Activated CD8-positive, alpha-beta memory T cell treated with anti-CD3 and anti-CD28 coated beads for 36 hours (primary cell): ENCODE results near the gene SPNS2. TPM values are rescaled to one million over a fixed set of nuclear protein-coding genes. Genes with fewer than 3 reads are reported as not detected.

Source experiments
- CTCF ChIA-PET: fragments of 350-600 bp; sonication (Branson Sonifier 250); formaldehyde crosslinking; loops from one replicate; lab custom pipeline; 2021; ENCODE audit warnings: antibody characterized with exemption; lab: Charles Lee
- POLR2A ChIA-PET: fragments of 350-600 bp; sonication (Branson Sonifier 250); formaldehyde crosslinking; loops from one replicate; lab custom pipeline; 2021; ENCODE audit warnings: antibody characterized with exemption; lab: Charles Lee
- total RNA-seq, 2 experiments: library from RNA; stranded (reverse); gene quantifications; one replicate each; pipeline ENCODE4 v1.2.3, GENCODE V29; 2021

Gene SPNS2
- total RNA-seq, 2 experiments from 2014 or later, result 0.42 to 0.61 TPM

GRCh38 chr17:4551796-4552525, 53.3 kb downstream of the SPNS2 start:
- ChIA-PET POLR2A (interaction anchor here (0.6 kb wide), 2 partner anchors 10 to 504 kb away, joined by 3 to 4 read pairs; no protein-coding TSS in a partner anchor), CTCF (interaction anchor here (0.6 to 1.3 kb wide), 3 partner anchors 10 to 131 kb away, joined by 3 read pairs; no protein-coding TSS in a partner anchor)

GRCh38 chr17:4553669-4554068, 55.0 kb downstream of the SPNS2 start:
- ChIA-PET POLR2A (no interaction called here), CTCF (interaction anchor here (1.2 kb wide), 1 partner anchor 42 kb away, joined by 3 read pairs; no protein-coding TSS in a partner anchor)

- ChIA-PET CTCF (interaction anchor here (1.2 to 2.3 kb wide), 2 partner anchors 12 to 43 kb away, joined by 3 to 7 read pairs; no protein-coding TSS in a partner anchor), POLR2A (interaction anchor here (0.6 kb wide), 1 partner anchor 19 kb away, joined by 3 read pairs; no protein-coding TSS in a partner anchor)
Measured at GRCh38 chr17:4554441-4554996, 55.8 kb downstream of the SPNS2 start.

GRCh38 chr17:4554997-4555799, 56.5 kb downstream of the SPNS2 start, which contains the start of gene MYBBP1A:
MYBBP1A (minus strand) TSS chr17:4555384; CDS start chr17:4555324, 60 bp downstream.
- ChIA-PET POLR2A (interaction anchor here (0.6 kb wide), 1 partner anchor 19 kb away, joined by 3 read pairs; no protein-coding TSS in a partner anchor), CTCF (interaction anchor here (1.1 to 2.3 kb wide), 3 partner anchors 12 to 73 kb away, joined by 3 to 7 read pairs (median 3); partner anchors contain the start of gene SMTNL2)

- ChIA-PET POLR2A (interaction anchor here (0.6 kb wide), 1 partner anchor 389 kb away, joined by 3 read pairs; no protein-coding TSS in a partner anchor), CTCF (interaction anchor here (0.6 to 2.3 kb wide), 5 partner anchors 11 to 81 kb away, joined by 3 to 7 read pairs (median 3); partner anchors contain the start of gene SMTNL2)
Measured at GRCh38 chr17:4555873-4556759, 57.4 kb downstream of the SPNS2 start.

- ChIA-PET POLR2A (interaction anchor here (0.6 kb wide), 2 partner anchors 63 to 388 kb away, joined by 3 to 5 read pairs; no protein-coding TSS in a partner anchor), CTCF (interaction anchor here (0.7 to 0.8 kb wide), 3 partner anchors 10 to 1522 kb away, joined by 3 to 4 read pairs (median 3); no protein-coding TSS in a partner anchor)
Measured at GRCh38 chr17:4556996-4557395, 58.3 kb downstream of the SPNS2 start.

- CTCF ChIA-PET, result interaction anchor here (0.8 kb wide), 1 partner anchor 9 kb away, joined by 3 read pairs; no protein-coding TSS in a partner anchor
Measured at GRCh38 chr17:4557626-4558346, 59.1 kb downstream of the SPNS2 start.

GRCh38 chr17:4558347-4558971, 59.8 kb downstream of the SPNS2 start:
- POLR2A ChIA-PET, result no interaction called here
- CTCF ChIA-PET, result no interaction called here

More at GRCh38 chr17:4557626-4558346, 59.1 kb downstream of the SPNS2 start:
- POLR2A ChIA-PET, result interaction anchor here (0.6 kb wide), 1 partner anchor 62 kb away, joined by 5 read pairs; no protein-coding TSS in a partner anchor

- ChIA-PET CTCF (interaction anchor here (0.6 kb wide), 1 partner anchor 137 kb away, joined by 4 read pairs; no protein-coding TSS in a partner anchor), POLR2A (no interaction called here)
Measured at GRCh38 chr17:4559139-4559791, 60.6 kb downstream of the SPNS2 start.

GRCh38 chr17:4559966-4560365, 61.3 kb downstream of the SPNS2 start:
- ChIA-PET POLR2A (no interaction called here), CTCF (no interaction called here)

- POLR2A ChIA-PET, result interaction anchor here (0.6 kb wide), 1 partner anchor 436 kb away, joined by 4 read pairs; no protein-coding TSS in a partner anchor
- CTCF ChIA-PET, result no interaction called here
Measured at GRCh38 chr17:4560421-4560820, 61.7 kb downstream of the SPNS2 start, which contains the start of gene GGT6. GGT6 (minus strand) TSS chr17:4560577; CDS start chr17:4560521, 56 bp downstream.

- ChIA-PET CTCF (no interaction called here), POLR2A (interaction anchor here (0.6 kb wide), 1 partner anchor 436 kb away, joined by 4 read pairs; no protein-coding TSS in a partner anchor)
Measured at GRCh38 chr17:4560837-4561256, 62.2 kb downstream of the SPNS2 start.

GRCh38 chr17:4562015-4562969, 63.6 kb downstream of the SPNS2 start:
- ChIA-PET CTCF (interaction anchor here (0.8 to 1.3 kb wide), 3 partner anchors 10 to 141 kb away, joined by 3 read pairs; partner anchors contain the start of gene SPNS3), POLR2A (interaction anchor here (1.0 kb wide), 3 partner anchors 141 to 409 kb away, joined by 3 to 4 read pairs (median 3); partner anchors contain the start of genes PELP1 and SPAG7)
